Measurements from ENCODE around the gene LOXHD1.

- TF ChIP-seq POLR2AphosphoS5 (IDR thresholded peaks at IDR 0.05; ENCODE audit: insufficient read depth in 1 of 2, low read depth in 1 of 2): no peak
- no peak for TF ChIP-seq CTCF (IDR thresholded peaks at IDR 0.05)
- no peak for TF ChIP-seq POLR2A (IDR thresholded peaks at IDR 0.05)
Observed at GRCh38 chr18:46623541-46623940, 33.5 kb downstream of the LOXHD1 start.

Measured in vagina (tissue), 2 donors.